ENCODE measurements around the gene ARAP3.
A peak's percentile ranks its signal among the peaks of the same experiment; 100 is the strongest.

ARAP3 gene

DNA sequence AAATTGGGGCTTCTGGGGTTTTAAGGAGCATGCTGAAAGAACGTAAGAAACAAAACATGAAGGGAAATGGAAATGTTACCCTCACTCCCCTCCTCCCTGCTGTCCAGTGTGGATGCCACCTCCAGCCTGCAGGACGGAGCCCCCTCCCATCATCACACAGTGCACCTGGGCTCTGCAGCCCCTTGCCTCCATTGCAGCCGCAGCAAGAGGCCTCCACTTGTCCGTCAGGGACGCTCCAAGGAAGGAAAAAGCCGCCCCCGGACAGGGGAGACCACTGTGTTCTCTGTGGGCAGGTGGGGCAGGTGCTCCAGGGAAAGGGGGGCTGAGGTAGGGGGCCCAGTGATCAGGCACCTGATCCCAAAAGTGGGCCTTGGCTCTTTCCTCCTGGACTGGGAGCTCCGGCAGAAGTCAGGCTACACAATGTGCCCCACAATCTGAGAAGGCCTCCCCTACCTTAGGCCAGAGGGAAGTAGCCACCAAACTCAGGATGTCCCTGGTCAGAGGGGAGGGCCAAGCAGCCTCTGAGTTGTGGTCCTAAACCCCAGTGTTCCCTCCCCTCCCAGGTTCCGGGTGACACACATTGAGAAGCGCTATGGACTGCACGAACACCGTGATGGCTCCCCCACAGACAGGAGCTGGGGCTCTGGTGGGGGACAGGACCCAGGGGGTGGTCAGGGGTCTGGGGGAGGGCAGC, 42.5 kb downstream of the ARAP3 start:
- no peak for DNase-seq

GRCh38 chr5:141638771-141639170, 43.3 kb downstream of the ARAP3 start:
- DNase-seq, result no peak

- peak; percentile 80 for DNase-seq
These were observed 44.1 kb downstream of the ARAP3 start for GRCh38 chr5:141637767-141638419.

GRCh38 chr5:141637123-141637766, 44.8 kb downstream of the ARAP3 start:
- peak; percentile 47 for DNase-seq

GRCh38 chr5:141636413-141637122, 45.5 kb downstream of the ARAP3 start, which contains the start of the genes HDAC3 and RELL2:
HDAC3 (minus strand) TSS chr5:141636849; CDS start chr5:141636790, 59 bp downstream.
RELL2 (plus strand) TSS chr5:141636997; CDS start chr5:141638226, 1,229 bp downstream.
- peak; percentile 94 for DNase-seq

DNA sequence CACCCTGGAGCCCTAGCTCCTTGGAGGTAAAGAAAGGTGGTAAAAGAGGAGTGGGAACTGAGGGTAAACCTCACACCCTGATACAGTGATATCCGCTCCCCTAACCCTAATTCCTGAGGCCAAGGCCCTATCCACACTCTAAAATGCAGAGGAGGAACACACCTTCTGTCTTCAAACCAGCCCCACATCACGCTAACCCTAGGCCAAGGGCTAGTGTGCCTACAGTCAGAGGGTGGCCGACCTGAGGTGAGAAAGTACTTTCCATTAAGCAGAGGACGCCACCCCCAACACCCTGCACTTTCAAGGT, 46.0 kb downstream of the ARAP3 start:
- no peak for DNase-seq

- DNase-seq, result no peak
These were observed 46.4 kb downstream of the ARAP3 start for GRCh38 chr5:141635646-141636045.

DNA sequence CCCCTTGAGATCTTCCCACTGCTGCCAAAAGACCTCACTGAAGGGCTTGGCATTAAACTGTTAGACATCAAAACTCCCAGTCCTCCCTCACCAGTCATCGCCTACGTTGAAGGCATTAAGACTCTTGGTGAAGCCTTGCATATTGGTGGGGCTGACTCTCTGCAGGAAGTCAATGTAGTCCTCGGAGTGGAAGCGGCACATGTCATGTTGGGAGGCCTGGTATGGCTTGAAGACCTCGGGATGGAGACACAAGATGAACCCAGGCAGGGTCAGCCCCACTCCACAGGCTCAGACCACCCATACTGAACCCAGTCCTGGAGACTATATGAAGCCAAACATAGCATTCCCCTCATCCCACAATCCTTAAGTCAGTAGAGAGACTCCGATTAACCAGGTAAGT, 47.3 kb downstream of the ARAP3 start:
- DNase-seq, result no peak

GRCh38 chr5:141633871-141634561, 48.0 kb downstream of the ARAP3 start:
- DNase-seq, result peak; percentile 76

GRCh38 chr5:141632650-141633049, 49.4 kb downstream of the ARAP3 start:
- DNase-seq, result no peak

GRCh38 chr5:141630570-141631140, 51.4 kb downstream of the ARAP3 start:
- DNase-seq, result no peak

DNA sequence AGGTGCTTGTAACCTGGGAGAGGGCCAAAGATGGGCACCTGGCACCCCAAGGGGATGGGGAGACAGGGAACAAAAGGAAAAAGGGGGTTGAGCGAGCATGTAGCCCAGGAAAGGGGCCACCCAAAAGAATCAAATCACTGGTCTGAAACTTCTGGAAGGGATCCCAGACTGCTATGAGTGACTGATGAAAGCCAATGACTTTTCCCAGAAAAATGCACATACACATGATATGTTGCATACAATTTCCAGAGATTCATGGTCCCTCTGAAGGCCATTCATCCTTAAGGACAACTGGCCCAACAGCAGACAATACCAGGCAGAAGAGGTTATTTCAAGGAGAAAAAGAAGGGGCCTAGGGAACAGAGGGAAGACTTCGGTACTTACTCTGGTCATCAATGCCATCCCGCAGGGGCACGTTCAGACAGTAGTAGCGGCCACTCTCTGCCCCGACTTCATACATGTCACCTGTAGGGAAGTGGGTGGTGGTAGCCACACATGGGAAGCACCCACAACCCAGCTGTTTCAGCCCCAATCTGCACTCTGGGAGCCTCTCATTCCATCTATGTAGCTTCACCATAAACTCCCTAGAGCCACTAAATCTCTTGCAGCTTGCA, 53.7 kb downstream of the ARAP3 start:
- no peak for DNase-seq

DNA sequence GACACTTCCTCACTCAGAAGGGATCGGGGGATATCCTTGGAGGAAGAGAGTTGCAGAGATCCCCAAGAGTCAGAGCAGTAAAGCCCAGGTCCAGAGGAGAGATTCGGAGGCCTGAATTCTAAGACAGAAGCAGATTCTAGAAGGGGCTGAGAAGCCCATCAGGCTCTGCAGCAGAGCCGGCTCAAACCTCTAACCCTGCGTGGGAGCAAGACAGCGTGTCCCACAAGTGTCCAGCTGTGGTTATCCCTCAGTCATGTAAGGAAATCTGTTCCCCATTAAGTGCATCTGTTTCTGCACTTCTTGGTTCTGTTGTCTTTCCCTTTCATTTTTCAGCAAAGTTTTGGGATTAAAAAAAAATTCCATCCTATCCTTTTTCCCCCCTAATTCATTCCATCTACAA, 58.4 kb downstream of the ARAP3 start:
- no peak for DNase-seq

- no peak for DNase-seq
These were observed 58.8 kb downstream of the ARAP3 start for GRCh38 chr5:141623186-141623585.

DNA sequence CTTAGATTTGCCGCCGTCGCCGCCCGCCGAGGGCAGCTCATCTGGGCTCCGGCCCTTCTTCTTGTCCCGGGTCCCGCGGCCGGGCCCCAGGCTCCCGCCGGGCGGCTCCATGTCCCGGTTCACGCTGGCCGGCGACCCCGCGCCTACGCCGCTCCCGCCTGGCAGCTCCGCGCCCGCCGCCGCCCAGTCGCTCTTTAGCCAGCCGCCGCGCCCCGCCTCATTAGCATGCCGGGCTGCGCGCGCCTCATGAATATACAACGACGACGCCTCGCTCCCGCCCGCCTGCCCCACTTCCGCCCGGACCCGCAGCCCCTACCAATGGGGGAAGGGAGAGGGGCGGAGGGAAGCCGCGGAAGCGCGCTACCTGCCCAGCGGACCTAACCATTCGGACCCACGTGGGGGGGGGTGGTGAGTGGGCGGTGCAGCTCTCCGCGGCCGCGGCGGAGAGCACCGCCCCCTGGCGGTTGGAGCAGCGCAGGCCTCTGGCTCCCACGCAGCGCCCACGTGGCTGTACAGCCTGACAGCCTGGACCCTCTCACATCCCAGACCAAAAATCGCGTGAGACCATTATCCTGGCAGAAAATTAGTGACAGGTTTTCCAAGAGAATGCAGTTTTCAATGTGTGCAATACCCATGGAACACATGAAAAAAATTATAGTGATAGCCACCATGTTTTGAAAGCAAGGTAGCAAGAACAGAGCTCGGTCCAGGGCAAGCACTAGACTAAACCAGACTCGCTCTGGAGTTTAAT, 63.1 kb downstream of the ARAP3 start, which contains the start of gene DIAPH1:
Gene DIAPH1 (minus strand): TSS at position 197 of the 751 bp plus-strand sequence. CDS start 86 bp downstream, at position 111.
- peak; percentile 98 for DNase-seq

DNA sequence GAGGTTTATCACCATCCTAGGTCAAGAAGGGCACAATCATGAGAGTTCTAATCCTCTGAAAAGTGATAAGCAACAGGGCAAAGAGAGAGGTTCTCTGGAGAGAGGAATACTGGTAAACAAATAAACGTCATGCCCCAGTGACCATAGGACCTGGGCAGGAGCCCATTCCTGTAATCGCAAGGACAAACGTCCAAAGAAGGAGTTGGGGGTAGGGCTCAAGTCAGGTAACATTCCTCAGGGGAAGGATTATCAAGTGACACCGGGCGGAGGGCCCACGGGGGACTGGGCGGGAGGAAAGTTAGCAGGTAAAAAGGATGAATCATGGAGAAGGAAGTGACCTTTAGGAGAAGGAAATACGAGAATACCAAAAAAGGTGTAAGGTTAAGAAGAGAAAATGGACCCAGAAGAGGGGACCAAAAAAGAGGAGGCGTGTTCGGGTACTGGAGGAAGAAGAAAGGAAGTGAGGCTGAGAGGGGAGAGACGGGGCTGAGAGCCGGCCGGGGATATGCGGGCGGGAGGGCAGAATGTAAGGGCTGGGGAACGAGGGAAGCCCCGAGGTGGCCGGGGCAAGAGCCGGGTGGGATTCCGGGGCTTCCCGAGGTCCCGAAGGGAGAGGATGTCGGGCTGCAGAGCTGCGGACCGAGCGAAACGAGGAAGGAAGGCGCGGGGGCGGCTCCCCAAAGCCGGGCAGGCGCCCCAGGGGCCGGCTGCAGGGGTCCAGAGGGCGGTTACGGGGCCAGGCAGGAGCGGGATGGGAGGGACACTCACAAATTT, 63.8 kb downstream of the ARAP3 start:
- DNase-seq, result peak; percentile 82

GRCh38 chr5:141617682-141618029, 64.4 kb downstream of the ARAP3 start:
- peak; percentile 73 for DNase-seq

GRCh38 chr5:141617128-141617527, 64.9 kb downstream of the ARAP3 start:
- DNase-seq, result peak; percentile 59

- DNase-seq, result peak; percentile 47
These were observed 65.9 kb downstream of the ARAP3 start for GRCh38 chr5:141615991-141616720.

DNA sequence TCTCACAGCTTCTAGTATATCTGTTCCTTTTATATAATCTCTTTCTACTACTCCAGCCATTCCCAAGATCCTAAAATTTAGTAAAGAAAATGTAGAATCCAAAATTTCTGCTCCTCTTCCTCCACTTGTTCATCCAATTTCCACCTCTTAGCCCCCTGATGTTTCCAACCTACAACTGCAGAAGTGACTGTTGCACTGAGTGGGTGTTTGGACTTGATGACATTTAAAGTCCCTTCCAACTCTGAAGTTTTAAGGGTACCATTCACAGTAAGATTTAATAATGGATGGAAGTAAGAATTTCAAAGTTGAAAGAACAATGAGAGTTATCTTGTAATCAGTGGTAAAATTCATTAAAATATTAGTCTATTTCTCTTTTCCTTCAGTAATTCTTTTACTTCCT, 68.7 kb downstream of the ARAP3 start:
- peak; percentile 46 for DNase-seq
